NCI-H524 (cell line): ENCODE measurements around the gene PDXK.

ENCODE experiments used
- DNase-seq, 2 experiments: peaks; one replicate each; lab custom pipeline; 2025; lab: John Stamatoyannopoulos, UW

Gene PDXK

GRCh38 chr21:43805275-43805800 is 86.4 kb downstream of the PDXK start:
- no peak for DNase-seq

GRCh38 chr21:43806017-43806710 is 87.2 kb downstream of the PDXK start:
- no peak for DNase-seq

GRCh38 chr21:43808367-43808766 is 89.4 kb downstream of the PDXK start:
- DNase-seq = no peak

GRCh38 chr21:43808832-43809251 is 89.9 kb downstream of the PDXK start:
- no peak for DNase-seq

- DNase-seq = no peak
Measured at GRCh38 chr21:43809346-43809799, 90.4 kb downstream of the PDXK start.

- DNase-seq = peak in 1 of 2 experiments; percentile 24
Measured at GRCh38 chr21:43809853-43810504, 91.0 kb downstream of the PDXK start.

GRCh38 chr21:43810505-43811261 is 91.8 kb downstream of the PDXK start:
- DNase-seq = peak; percentile 81 to 88

- peak; percentile 39 to 47 for DNase-seq
Measured at GRCh38 chr21:43811262-43812105, 92.6 kb downstream of the PDXK start.
